Measurements from ENCODE around the gene RNF115. TPM values are rescaled to one million over a fixed set of nuclear protein-coding genes. Genes with fewer than 3 reads are reported as not detected.
"Not testable (repeated sequence)": the region's sequence is repeated elsewhere in the genome, so short reads cannot be mapped to it uniquely, and the experiment has no call there.

The RNF115 gene
- polyA plus RNA-seq, 1 donor from 2014 or later: 6.7 TPM

- Mint-ChIP-seq H3K4me3 (no peak overlapping the region), H3K36me3 (peaks cover 8% of the 10 kb centered on the region), H3K4me1 (peaks cover 16 to 26% (median 24%) of the 10 kb centered on the region in 3 donors), H3K27me3 (no peaks in the 10 kb centered on the region), H3K27ac (peak overlapping the region in 1 of 3 donors; percentile 40), H3K9me3 (no peaks in the 10 kb centered on the region)
Observed at GRCh38 chr1:145804235-145805045, 19.5 kb downstream of the RNF115 start.

GRCh38 chr1:145799806-145800205 is 24.1 kb downstream of the RNF115 start:
- H3K27me3 Mint-ChIP-seq: no peaks in the 10 kb centered on the region

GRCh38 chr1:145796753-145797152 is 27.1 kb downstream of the RNF115 start:
- Mint-ChIP-seq H3K27ac (no peak overlapping the region), H3K9me3 (peaks cover 11 to 19% (median 16%) of the 10 kb centered on the region in 3 donors), H3K36me3 (peaks cover 26% of the 10 kb centered on the region), H3K4me1 (peaks cover 1 to 9% (median 9%) of the 10 kb centered on the region in 3 donors), H3K27me3 (no peaks in the 10 kb centered on the region), H3K4me3 (peak overlapping the region in 1 of 4 donors; percentile 3)

More at GRCh38 chr1:145799806-145800205, 24.1 kb downstream of the RNF115 start:
- no peak overlapping the region for H3K27ac Mint-ChIP-seq
- peaks cover 11 to 19% (median 16%) of the 10 kb centered on the region in 3 donors for H3K9me3 Mint-ChIP-seq
- H3K4me3 Mint-ChIP-seq: peak overlapping the region in 1 of 4 donors; percentile 38
- H3K36me3 Mint-ChIP-seq: peaks cover 16% of the 10 kb centered on the region
- H3K4me1 Mint-ChIP-seq: peaks cover 12 to 15% (median 14%) of the 10 kb centered on the region in 3 donors

- peak overlapping the region in 1 of 3 donors; percentile 16 for H3K27ac Mint-ChIP-seq
- peaks cover 22% of the 10 kb centered on the region for H3K36me3 Mint-ChIP-seq
- peaks cover 0 to 9% (median 7%) of the 10 kb centered on the region in 3 donors for H3K4me1 Mint-ChIP-seq
- H3K4me3 Mint-ChIP-seq: no peak overlapping the region
- peaks cover 11 to 19% (median 16%) of the 10 kb centered on the region in 3 donors for H3K9me3 Mint-ChIP-seq
- no peaks in the 10 kb centered on the region for H3K27me3 Mint-ChIP-seq
Observed at GRCh38 chr1:145795257-145795881, 28.5 kb downstream of the RNF115 start.

GRCh38 chr1:145792484-145792883 is 31.4 kb downstream of the RNF115 start:
- Mint-ChIP-seq H3K9me3 (peaks cover 8 to 16% (median 12%) of the 10 kb centered on the region in 3 donors), H3K4me1 (peaks cover 0 to 5% (median 5%) of the 10 kb centered on the region in 3 donors), H3K4me3 (no peak overlapping the region), H3K36me3 (peaks cover 21% of the 10 kb centered on the region), H3K27ac (peak overlapping the region in 1 of 3 donors; percentile 53), H3K27me3 (no peaks in the 10 kb centered on the region)

- H3K4me1 Mint-ChIP-seq, H3K27me3 Mint-ChIP-seq, H3K27ac Mint-ChIP-seq, H3K4me3 Mint-ChIP-seq: not testable (repeated sequence)
- Mint-ChIP-seq H3K9me3 (peaks cover 5 to 12% (median 9%) of the 10 kb centered on the region in 3 donors), H3K36me3 (peaks cover 21% of the 10 kb centered on the region)
Observed at GRCh38 chr1:145791860-145792259, 32.0 kb downstream of the RNF115 start.

GRCh38 chr1:145788580-145788979 is 35.3 kb downstream of the RNF115 start:
- Mint-ChIP-seq H3K27ac (no peak overlapping the region), H3K27me3 (no peaks in the 10 kb centered on the region), H3K4me1 (peaks cover 4 to 14% (median 5%) of the 10 kb centered on the region in 3 donors), H3K9me3 (no peaks in the 10 kb centered on the region), H3K36me3 (peaks cover 15% of the 10 kb centered on the region), H3K4me3 (no peak overlapping the region)

- peaks cover 0 to 11% (median 4%) of the 10 kb centered on the region in 3 donors for H3K4me1 Mint-ChIP-seq
- H3K9me3 Mint-ChIP-seq: no peaks in the 10 kb centered on the region
- H3K4me3 Mint-ChIP-seq: no peak overlapping the region
- H3K36me3 Mint-ChIP-seq: peaks cover 9% of the 10 kb centered on the region
- H3K27ac Mint-ChIP-seq: no peak overlapping the region
- no peaks in the 10 kb centered on the region for H3K27me3 Mint-ChIP-seq
Observed at GRCh38 chr1:145786271-145786670, 37.6 kb downstream of the RNF115 start.

GRCh38 chr1:145785547-145785946 is 38.3 kb downstream of the RNF115 start:
- Mint-ChIP-seq H3K36me3 (peaks cover 11% of the 10 kb centered on the region), H3K4me1 (peaks cover 0 to 11% (median 4%) of the 10 kb centered on the region in 3 donors), H3K27ac (peak overlapping the region in 1 of 3 donors; percentile 22), H3K4me3 (no peak overlapping the region), H3K27me3 (no peaks in the 10 kb centered on the region), H3K9me3 (no peaks in the 10 kb centered on the region)

- Mint-ChIP-seq H3K27me3 (no peaks in the 10 kb centered on the region), H3K9me3 (no peaks in the 10 kb centered on the region), H3K27ac (no peak overlapping the region), H3K36me3 (peaks cover 11% of the 10 kb centered on the region), H3K4me3 (no peak overlapping the region), H3K4me1 (peaks cover 0 to 11% (median 4%) of the 10 kb centered on the region in 3 donors)
Observed at GRCh38 chr1:145784409-145784808, 39.5 kb downstream of the RNF115 start.

- peaks cover 0 to 13% (median 4%) of the 10 kb centered on the region in 3 donors for H3K4me1 Mint-ChIP-seq
- H3K27ac Mint-ChIP-seq: no peak overlapping the region
- no peak overlapping the region for H3K4me3 Mint-ChIP-seq
- H3K9me3 Mint-ChIP-seq: no peaks in the 10 kb centered on the region
- no peaks in the 10 kb centered on the region for H3K27me3 Mint-ChIP-seq
- peaks cover 9% of the 10 kb centered on the region for H3K36me3 Mint-ChIP-seq
Observed at GRCh38 chr1:145782272-145783099, 41.4 kb downstream of the RNF115 start.

GRCh38 chr1:145778146-145778540 is 45.8 kb downstream of the RNF115 start:
- Mint-ChIP-seq H3K9me3 (no peaks in the 10 kb centered on the region), H3K36me3 (peaks cover 8% of the 10 kb centered on the region), H3K4me1 (peaks cover 0 to 3% (median 0%) of the 10 kb centered on the region in 3 donors), H3K27me3 (no peaks in the 10 kb centered on the region), H3K27ac (no peak overlapping the region), H3K4me3 (no peak overlapping the region)

GRCh38 chr1:145777357-145778145 is 46.3 kb downstream of the RNF115 start:
- Mint-ChIP-seq H3K4me1 (peaks cover 0 to 3% (median 0%) of the 10 kb centered on the region in 3 donors), H3K27me3 (no peaks in the 10 kb centered on the region), H3K4me3 (peak overlapping the region in 1 of 4 donors; percentile 14), H3K9me3 (no peaks in the 10 kb centered on the region), H3K36me3 (peaks cover 8% of the 10 kb centered on the region), H3K27ac (no peak overlapping the region)

- no peak overlapping the region for H3K4me3 Mint-ChIP-seq
- H3K9me3 Mint-ChIP-seq: no peaks in the 10 kb centered on the region
- H3K27me3 Mint-ChIP-seq: no peaks in the 10 kb centered on the region
- H3K4me1 Mint-ChIP-seq: peaks cover 0 to 3% (median 0%) of the 10 kb centered on the region in 3 donors
- peak overlapping the region in 2 of 3 donors; percentile 32 to 82 for H3K27ac Mint-ChIP-seq
- H3K36me3 Mint-ChIP-seq: peaks cover 3% of the 10 kb centered on the region
Observed at GRCh38 chr1:145773423-145773822, 50.5 kb downstream of the RNF115 start.

All from IgD-negative memory B cell (primary cell).